CD4-positive, alpha-beta T cell treated with Interleukin-2 at 100 ng/mL for 4 hours (primary cell): ENCODE results near the gene GPR68.

ENCODE experiments used
- DNase-seq: peaks from one replicate; pipeline ENCODE4 v3.0.0-alpha.2; 2020; ENCODE audit warnings: low spot score

GPR68 gene, protein sequence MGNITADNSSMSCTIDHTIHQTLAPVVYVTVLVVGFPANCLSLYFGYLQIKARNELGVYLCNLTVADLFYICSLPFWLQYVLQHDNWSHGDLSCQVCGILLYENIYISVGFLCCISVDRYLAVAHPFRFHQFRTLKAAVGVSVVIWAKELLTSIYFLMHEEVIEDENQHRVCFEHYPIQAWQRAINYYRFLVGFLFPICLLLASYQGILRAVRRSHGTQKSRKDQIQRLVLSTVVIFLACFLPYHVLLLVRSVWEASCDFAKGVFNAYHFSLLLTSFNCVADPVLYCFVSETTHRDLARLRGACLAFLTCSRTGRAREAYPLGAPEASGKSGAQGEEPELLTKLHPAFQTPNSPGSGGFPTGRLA

DNA sequence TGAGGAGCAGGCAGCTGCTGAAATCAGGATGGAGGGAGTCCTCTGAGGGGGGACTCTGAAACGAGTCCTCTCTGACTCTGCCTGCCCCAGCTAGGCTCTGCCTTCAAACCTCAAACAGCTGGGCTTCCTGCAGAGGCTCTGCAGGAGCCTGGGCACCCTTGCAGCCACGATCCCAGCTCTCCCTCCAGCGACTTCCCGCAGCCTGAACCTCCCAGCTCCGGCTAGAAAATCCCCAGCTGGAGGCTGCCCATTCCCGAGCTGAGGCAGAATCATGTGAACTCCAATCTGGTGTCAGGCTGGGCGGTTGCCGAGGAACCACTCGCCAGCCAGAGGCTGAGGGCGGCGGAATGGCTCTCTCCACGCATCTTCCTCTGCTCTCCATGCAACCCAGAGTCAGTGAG, at the start of gene GPR68:
GPR68 (minus strand) TSS at position 204 of the 401 bp plus-strand sequence. CDS start 9,654 bp downstream, outside the sequence.
- DNase-seq = no peak

DNA sequence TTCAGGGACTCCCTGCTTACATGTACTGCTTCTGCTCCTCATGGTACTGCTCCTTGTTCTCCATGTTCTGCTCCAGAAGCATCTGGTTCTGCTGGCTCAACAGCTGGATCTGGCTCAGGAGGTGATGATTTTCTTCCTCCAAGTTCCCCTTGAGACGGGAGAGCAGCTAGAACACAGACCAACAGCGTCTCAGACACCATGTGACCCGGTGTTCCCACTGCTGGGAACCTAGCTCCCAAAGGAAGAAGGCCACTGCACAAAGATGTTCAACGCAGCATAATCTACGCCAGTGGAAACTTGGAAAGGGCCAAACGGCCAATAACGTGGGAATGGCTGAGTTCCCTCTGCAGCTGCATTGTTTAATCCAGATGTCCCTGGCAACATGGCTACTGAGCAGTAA, 49.6 kb upstream of the GPR68 start:
- no peak for DNase-seq

DNA sequence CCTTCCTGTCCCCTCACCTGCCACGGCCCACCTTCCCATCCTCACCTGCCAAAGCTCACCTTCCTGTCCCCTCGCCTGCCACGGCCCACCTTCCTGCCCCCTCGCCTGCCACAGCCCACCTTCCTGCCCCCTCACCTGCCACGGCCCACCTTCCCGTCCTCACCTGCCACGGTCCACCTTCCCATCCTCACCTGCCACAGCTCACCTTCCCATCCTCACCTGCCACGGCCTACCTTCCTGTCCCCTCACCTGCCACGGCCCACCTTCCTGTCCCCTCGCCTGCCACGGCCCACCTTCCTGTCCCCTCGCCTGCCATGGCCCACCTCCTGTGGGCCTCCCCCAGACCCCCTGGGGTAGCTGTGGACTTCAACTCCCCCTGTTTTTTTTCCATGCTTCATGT, 48.8 kb upstream of the GPR68 start:
- DNase-seq = no peak

DNA sequence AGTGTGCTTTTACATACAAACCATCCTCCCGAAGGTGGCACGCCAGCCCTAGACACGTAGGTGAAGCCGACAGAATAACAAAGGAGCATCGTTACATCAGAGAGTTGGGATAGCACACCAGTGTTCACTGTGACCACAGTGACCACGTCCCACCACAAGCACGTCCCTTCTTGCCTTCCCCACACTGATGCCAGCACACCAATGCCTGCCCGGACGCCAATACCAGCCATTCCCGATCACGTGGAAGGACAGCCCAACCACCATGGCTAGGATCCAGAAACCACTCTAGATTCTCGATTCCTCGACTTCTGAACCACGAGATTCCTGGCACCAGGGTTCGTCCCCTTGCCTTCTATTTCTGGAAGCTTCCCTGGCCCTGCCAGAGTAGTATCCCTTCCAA, 48.0 kb upstream of the GPR68 start:
- no peak for DNase-seq

DNA sequence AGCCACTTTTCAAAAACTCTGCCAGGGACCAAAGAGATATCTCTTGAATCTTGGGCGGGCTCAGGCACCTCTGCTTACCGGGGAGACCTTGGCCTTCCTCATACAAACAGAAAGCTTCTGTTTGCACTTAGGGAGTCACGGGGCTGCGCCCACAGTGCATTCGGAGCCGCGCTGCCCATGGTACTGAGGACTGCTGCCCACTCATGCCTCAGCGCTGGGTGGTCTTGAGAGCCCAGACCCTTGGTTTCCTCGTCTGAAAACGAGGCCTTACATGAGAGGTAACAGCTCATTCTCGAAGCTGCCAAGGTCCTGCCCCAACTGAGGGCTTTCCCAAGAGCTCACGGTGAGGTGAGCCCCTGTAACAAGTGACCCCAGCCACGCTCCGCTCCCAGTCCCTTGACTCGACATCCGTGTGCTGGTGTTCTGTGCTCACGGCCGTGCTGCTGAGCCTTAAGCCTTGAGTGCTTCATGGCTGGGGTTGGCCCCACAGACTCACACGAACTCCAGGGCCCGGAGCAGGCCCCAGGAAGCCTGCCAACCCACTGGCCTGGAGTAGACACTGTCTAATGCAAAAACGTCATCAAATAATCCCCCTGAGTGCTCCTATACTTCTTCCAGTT, 47.4 kb upstream of the GPR68 start:
- DNase-seq = no peak

DNA sequence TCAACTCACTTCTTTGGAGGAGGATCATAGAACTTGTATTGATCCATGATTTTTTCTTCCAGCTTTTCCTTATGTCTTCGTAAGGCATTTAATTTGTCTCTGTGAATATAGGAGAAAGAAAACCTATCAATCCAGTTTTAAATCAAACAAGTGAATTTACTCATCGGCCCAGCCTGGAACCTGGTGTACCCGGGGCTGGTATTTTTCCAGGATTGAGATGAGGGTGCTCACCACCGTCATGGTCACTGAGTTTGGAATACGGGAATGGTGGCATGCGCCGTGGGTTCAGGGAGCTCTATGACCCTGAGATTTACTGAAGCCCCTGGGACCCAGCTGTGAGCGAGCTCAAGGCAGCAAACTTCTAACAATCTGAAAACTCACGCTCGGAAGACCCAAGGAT, 46.5 kb upstream of the GPR68 start:
- no peak for DNase-seq

DNA sequence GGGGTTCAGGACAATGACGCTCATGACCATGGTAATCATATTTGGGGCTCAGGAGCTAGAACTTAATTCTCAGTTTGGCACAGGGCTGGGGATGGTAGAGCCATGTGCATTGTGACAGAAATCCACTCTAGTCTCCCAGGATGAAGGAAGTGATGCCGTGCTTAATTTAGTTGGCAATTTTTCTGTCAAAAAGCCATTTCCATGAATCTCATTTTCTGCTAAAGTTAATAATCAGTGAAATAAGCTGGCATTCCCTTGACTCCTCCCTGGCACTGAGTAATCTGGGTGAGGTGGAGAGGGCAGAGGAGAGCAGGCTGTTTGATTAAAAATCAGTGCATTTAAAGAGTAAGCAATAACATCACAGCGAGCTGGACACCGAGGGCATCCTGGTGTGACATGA, 45.0 kb upstream of the GPR68 start:
- DNase-seq = no peak

DNA sequence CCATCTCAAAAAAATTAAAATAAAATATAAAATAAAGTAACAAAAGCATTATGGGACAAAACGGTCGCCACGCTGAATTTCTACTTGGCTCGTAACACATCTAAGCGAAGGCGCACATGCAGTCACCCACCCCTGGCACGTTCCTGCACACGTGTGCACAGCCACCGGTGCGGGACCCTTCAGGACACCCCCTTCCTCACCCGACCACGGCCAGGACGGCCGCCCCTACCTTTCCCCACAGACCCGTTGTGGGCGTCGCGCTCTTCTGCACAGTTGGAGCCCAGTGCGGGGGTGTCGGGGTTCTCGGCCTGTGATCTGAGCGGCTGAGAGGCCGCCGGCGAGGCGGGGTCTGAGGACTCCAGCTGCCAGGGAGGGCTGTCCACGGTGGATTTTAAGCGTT, 44.4 kb upstream of the GPR68 start:
- DNase-seq = no peak

DNA sequence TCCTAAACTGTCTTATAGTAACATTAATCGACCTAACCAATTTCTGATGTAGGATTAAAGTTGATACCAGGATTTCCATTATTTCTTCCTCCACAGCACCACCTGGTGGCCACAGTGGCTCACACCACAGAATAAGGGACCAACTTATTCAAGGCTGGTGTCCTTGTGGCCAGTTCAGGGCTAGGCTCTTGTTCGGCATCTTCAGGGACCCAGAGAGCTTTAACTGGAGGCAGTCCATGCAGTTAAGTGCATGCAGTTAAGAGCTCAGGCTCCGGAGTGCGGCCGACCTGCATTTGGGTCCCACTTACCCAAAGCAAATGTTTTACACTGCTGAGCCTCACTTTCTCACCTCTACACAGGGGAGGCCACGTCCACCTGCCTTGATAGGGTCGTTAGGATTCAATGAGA, 42.0 kb upstream of the GPR68 start:
- peak; percentile 86 for DNase-seq

DNA sequence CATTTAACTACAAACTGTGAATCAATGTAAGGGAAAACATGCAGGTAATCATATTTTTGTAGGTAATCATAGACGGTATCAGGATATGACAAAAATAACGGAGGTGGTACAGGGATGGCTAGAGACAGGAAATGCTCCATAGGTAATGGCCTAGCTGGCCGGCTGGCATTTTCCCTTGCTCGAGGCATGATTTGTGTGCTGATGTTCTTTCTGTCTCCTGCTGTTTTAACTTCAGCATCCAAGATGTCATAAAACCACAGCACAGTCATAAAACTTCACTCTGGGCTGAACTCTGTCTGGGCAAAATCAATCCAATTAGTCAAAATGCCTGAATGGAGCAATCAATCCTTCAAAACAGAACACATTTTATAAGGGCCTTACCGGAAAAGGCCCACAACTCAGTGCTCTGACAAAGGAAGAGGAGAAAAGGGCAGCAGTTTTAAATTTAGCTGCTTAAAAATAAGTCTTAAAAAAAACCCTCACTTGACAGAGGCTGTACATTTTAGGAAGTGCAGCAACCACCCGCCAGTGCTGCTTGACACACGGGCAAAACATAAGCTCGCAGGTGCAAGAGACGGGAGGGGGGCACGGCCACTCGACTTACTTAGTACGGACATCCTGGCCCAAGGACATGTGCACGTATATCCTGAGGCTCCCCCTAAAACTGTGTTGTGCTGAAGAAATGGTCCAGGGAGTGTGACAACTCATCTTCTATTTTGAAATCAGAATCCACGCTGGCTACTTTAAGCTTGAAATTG, 40.5 kb upstream of the GPR68 start:
- DNase-seq = no peak

DNA sequence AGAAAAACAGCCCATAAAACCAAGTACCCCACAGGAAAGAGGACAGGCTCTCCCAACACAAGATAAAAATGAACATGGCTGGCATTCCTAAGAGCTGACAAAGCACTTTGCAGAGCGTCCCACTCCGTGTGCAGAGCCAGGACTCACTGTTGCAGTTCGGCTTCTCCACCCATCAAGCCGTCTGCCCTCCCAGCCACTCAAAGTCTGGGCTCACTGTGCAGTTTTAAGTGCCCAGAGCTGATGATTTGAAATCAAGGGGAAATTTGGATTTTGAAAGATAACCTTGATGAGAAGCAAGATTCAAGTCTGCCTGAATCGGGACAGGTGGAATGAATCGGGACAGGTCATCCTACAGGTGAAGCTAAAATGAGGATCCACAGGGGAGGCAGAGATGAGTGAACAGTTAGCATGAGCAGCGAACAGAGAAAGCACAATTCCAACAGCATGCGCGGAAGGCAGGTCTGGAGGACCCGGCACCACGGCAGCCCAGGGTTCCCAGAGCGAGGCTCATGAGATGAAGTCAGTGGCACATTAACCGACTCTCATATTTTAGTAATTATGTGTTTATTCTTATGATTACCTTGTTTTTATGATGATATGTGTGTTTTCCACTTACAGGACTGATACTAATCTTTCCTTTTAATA, 39.8 kb upstream of the GPR68 start:
- no peak for DNase-seq

DNA sequence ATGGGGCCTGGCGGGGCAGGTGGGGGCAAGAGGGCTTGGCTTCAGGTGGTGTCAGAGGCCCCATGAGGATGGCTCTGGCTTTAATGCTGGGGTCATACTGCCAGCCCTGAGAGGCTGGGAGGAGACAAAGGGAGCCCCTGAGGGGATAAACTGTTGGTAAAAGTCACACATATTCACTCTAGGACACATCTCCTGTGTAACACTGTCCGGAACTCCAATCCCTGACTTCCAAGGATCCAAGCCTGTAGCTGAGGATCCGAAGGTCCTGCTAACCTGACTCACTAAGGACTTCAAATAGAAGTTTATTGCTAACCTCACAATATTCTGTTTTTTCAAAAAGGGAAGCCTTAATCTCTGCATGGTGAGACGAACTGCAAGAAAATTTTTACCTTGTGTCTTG, 39.2 kb upstream of the GPR68 start:
- no peak for DNase-seq

DNA sequence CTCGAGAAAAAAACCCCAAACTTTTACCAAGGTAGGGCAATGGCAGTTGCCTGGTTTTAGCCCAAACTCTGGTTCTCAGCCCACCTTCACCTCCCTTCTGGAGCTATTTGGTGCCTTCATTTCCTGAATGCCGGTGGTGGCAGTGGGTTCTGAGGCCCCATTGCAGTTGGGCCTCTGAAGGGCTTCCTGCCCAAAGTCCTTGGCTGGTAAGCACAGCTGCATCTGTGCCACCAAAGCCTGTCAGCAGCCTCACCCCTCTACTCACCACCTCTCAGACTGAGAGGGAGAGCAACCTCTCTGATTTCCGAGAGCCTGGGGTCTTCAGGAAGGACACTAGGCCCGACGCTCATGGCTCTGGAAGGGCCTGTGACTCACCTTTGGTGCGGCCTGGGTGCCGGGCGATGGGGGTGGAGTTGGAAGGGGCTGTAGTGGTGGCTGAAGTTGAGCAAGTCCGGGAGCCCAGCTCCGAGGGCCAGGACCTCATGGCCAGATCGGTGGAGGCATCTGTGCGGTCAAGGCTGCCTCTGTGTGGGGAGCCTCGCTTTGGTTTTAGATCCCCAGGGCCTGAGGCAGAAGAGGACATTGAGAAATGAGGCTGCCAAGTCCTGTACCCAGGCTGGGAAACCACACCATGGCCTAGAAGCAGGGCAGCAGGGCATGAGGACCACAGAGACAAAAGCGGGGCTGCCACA, 38.6 kb upstream of the GPR68 start:
- no peak for DNase-seq

DNA sequence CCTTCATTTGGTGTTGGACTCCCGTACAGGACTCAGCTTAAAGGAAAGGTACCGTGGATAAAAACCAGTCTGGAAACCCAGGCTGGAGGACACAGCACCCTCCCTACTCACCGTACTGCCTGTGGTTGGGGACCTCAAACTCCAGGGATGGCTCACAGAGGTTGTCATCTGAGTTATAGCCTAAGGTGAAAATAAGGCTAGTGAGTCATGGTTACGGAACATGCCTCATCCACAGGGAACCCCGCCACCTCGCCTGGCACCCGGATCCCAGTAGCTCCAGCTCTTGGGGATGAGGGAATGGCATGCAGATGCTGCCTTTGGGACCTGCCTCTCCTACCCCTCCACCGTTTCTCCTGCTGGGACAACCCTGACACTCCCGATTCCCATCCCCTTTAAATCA, 36.8 kb upstream of the GPR68 start:
- no peak for DNase-seq

DNA sequence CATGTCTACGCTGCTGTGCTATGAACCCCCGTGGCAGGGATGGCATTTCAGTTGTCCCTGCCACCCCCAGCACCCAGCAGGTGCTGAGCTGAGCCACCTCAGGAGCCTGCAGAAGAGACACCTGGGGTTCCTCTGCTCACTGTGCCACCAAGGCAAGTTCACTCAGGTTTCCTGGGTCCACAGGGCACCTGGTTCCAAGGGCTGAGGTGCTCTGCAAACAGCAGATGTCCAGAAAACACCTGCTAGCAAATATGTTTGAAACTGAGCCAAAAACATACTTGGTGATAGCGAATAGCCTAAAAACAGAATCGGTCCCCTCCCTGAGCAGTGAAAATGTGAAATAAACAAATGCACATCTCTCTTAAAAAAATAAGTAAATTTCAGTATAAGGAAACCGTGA, 35.6 kb upstream of the GPR68 start:
- no peak for DNase-seq

DNA sequence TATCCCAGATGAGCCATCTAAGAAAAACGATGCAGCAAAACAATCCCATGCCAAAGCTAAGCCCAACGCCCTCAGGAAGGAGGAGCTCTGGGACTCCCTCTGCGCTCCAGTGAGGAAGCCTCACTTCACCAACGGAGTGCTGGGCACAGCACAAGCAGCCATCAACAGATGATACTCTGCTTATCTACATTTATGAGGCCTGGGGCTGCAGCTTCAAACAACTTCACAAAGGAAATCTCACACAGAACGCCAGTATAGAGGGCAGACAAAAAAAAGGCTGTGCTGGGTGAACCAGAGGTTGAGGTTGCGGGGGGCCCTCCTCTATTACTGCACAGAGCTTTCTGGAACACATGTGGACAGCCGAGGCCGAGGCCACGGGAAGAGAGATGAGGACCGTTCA, 34.9 kb upstream of the GPR68 start:
- no peak for DNase-seq

DNA sequence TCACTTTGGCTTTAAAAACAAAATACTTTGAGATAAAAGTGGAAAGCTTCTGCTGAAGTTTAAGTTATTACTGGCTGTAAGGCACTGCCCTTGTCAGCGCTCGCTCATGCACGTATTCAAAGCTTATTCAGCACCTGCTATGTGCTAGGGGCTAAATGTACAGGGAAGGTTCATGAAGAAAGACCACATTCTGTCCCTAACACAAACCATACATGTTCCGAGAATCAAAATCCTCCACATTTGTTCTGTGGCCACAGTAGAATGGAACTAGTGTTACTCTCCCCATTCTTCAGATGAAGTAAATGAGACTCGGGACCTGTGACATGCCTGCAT, 33.8 kb upstream of the GPR68 start:
- no peak for DNase-seq

DNA sequence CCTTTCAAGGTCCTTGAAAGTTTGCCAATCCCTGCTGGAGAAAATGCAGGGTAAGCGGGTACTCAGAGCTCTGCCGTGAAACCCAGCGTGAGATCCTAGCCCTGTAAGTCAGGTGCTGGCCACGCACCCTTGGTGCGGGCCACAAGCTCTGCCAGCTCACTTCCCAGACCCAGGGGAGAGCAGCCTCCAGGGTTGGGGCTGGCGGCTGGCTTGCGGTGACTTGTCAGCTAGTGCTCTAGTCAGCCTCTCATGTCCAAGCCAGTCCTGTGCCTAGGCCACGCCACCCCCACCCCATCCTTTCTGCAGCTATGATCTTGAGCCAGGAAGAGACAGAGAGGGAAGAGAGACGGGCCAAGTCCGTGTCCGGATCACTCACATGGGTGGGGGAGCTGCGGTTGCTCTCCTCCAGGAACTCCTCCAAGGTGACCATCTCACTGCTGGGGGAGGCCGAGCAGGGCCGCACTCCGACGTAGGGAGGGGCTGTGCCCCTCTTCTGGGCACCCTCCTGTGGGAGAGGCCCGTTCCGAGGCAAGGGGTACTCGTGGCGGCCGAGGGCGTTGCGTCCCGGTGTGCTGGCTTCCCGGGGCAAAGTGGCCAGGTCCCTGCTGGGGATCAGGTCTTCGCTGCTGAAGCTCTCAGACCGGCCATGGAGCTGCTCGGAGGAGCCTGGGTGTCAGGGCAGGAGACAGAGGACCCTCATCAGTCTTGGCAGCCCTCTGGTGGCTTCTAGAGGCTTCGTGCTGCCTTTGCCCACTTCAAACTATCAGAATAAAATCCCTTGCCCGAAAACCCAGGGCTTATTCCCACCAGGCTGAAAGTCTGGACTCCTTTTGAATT, 33.3 kb upstream of the GPR68 start:
- DNase-seq = no peak

DNA sequence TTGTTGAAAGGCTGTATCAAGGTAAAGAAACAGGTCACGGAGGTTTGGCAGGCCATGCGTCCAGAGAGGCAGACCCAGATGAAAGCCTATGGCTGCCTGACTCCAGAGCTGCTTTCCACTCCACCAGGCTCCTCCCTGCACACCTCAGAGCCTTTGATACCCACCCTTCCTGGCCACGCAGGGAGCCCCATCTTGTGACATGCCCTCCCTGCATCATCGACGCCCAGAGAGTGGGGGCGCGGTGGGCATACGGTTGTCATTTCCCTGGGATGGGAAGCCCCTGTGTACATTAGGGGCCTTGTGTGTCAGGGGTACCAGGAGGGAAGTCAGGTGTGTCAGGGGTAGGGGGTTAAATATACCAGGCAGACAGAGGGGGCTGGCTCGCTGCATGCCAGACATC, 30.3 kb upstream of the GPR68 start:
- no peak for DNase-seq

DNA sequence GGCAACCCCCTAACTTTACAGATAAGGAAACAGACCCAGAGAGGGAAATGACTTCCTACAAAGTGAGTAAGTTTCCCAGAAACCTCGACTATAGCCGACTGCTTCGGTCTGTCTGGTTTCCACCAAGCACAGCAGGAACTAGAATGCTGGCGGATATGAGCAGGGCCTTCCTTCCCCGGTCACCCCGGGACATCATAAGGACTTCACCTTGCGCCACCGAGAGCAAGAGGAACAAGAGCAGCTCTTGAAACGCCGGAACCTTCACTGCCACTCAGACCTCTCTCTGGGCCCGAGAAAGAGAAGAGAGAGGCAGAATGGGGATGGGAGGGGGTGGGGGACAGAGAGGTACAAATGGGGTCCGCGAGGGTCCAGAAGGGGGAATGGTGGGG, 29.4 kb upstream of the GPR68 start:
- DNase-seq = no peak

DNA sequence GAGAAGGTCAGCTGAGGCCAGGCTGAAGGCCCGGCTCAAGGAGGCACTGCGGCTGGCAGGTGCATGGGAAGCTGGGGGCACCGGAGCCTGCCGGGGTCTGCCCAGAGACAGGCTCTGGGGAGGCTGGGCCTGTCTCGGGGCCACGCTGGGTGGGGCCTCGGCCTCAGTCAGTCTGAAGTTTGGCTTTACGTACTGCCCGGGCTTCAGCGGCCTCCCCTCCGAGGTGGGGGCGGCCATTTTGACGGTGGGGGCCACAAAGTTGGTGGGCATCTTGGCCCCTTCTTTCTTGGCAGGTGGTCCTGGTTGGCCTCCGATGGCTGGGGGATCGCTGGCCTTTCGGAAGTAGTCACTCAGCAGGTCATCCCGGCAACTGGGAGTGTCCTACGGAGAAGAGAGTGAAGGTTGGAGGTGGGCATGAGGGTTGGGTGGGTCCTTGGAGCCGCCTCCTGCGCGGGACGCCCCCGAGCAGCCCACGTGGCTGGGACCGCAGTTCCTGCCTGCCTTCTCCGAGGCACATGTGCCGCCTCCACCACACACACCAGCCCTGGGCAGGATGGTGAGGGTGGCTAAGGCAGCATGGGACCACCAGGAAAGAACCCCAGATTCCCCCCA, 28.9 kb upstream of the GPR68 start:
- DNase-seq = no peak
